Fibroblast of lung (primary cell): Measurements from ENCODE around the gene SMIM31.

Experiments used
- EZH2 ChIP-seq: IDR thresholded peaks from 2 replicates; pipeline ENCODE4 v1.5.1; 2012; ENCODE audit warnings: low read length, control low read depth, mild to moderate bottlenecking; ENCODE audit errors: missing control alignments
- TF ChIP-seq, protein P1 (sequence below), 2 donors: IDR thresholded peaks in 1 of 2; conservative IDR thresholded peaks in 1 of 2; 1 replicate in 1 of 2; 2 replicates in 1 of 2; pipeline ENCODE4 v1.5.1; 2011 to 2012; ENCODE audit warnings: low read length in 2 of 2, control low read depth in 1 of 2, inconsistent platforms in 1 of 2, low read depth in 1 of 2, mild to moderate bottlenecking in 1 of 2

DNA sequence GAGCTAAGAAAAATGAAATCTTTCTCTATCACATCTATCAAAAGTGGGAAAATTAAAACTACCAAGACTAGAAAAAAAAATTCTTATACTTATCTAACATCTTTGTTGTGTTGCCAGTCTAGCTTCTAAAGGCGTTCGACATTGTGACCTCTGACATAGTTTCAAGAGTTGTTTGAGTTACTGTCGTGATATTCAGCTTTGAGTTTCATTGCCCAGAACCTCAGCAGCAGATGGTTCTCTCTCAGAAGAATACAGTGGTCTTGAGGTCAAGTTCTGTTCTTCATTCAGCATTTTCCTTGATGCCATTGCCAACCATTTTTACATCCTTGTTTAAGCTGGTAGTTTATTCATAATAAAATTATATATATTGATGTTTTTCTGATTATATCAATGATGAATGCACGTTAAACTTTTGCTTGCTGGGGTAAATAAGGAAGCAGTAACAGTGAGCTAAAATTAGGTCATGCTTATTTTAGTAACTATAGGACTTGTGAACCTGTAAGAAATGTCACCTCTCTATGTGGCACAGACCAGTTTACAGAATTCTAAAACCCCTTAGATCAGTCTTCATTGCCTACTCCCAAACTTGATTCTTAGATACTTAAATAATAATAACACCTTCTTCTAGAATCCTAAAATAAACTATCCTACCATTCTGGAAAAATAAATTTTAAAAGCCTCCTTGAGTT is 23.1 kb upstream of the SMIM31 start:
- TF ChIP-seq, protein P1, sequence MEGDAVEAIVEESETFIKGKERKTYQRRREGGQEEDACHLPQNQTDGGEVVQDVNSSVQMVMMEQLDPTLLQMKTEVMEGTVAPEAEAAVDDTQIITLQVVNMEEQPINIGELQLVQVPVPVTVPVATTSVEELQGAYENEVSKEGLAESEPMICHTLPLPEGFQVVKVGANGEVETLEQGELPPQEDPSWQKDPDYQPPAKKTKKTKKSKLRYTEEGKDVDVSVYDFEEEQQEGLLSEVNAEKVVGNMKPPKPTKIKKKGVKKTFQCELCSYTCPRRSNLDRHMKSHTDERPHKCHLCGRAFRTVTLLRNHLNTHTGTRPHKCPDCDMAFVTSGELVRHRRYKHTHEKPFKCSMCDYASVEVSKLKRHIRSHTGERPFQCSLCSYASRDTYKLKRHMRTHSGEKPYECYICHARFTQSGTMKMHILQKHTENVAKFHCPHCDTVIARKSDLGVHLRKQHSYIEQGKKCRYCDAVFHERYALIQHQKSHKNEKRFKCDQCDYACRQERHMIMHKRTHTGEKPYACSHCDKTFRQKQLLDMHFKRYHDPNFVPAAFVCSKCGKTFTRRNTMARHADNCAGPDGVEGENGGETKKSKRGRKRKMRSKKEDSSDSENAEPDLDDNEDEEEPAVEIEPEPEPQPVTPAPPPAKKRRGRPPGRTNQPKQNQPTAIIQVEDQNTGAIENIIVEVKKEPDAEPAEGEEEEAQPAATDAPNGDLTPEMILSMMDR (conservative IDR thresholded peaks at IDR 0.05 in 1 of 2, IDR thresholded peaks at IDR 0.05 in 1 of 2; ENCODE audit: low read depth in 1 of 2, low read length in 2 of 2): no peak
- TF ChIP-seq EZH2: no peak
